MCF 10A (cell line): Measurements from ENCODE around the gene JPH3. TPM values are rescaled to one million over a fixed set of nuclear protein-coding genes. Genes with fewer than 3 reads are reported as not detected.

Experiments
- BruUV-seq: library from RNA; stranded (reverse); fragments of 400-500 nt; replicated peaks from 2 replicates; lab custom pipeline; 2021; lab: Mats Ljungman, UMichigan
- CTCF ChIA-PET: fragments of 300-600 bp; sonication (Branson Sonifier 250); formaldehyde crosslinking; extraction: SDS; loops from one replicate; lab custom pipeline; 2021; ENCODE audit warnings: antibody characterized with exemption, inconsistent platforms; lab: Yijun Ruan, JAX
- POLR2A ChIA-PET: fragments of 300-600, 350-650 bp; sonication (Branson Sonifier 250); formaldehyde crosslinking; extraction: SDS; loops from one replicate; lab custom pipeline; 2020; ENCODE audit warnings: antibody characterized with exemption, inconsistent platforms; lab: Yijun Ruan, JAX
- DNase-seq: peaks from one replicate; pipeline ENCODE4 v3.0.0-alpha.2; 2018; ENCODE audit not compliant: unreplicated experiment
- H3K27ac Mint-ChIP-seq: one replicate; pipeline ENCODE4 v1.8.0; 2022; ENCODE audit warnings: mild to moderate bottlenecking, low read depth, mixed read lengths; ENCODE audit not compliant: unreplicated experiment
- H3K27me3 Mint-ChIP-seq: one replicate; pipeline ENCODE4 v1.8.0; 2022; ENCODE audit warnings: mixed read lengths; ENCODE audit not compliant: insufficient read depth, unreplicated experiment
- H3K36me3 Mint-ChIP-seq: one replicate; pipeline ENCODE4 v1.8.0; 2022; ENCODE audit warnings: mild to moderate bottlenecking, moderate library complexity, mixed read lengths; ENCODE audit not compliant: insufficient read depth, unreplicated experiment
- H3K4me1 Mint-ChIP-seq: one replicate; pipeline ENCODE4 v1.8.0; 2022; ENCODE audit warnings: mixed read lengths; ENCODE audit not compliant: insufficient read depth, unreplicated experiment
- H3K4me3 Mint-ChIP-seq: one replicate; pipeline ENCODE4 v1.8.0; 2022; ENCODE audit warnings: mild to moderate bottlenecking, moderate library complexity, mixed read lengths; ENCODE audit not compliant: unreplicated experiment
- H3K9me3 Mint-ChIP-seq: one replicate; pipeline ENCODE4 v1.8.0; 2022; ENCODE audit warnings: mixed read lengths; ENCODE audit not compliant: unreplicated experiment
- intact Hi-C: fragments of 100-400 bp; cut with micrococcal nuclease; formaldehyde crosslinking; loops from 2 replicates; pipeline ENCODE4 v1.14.1; 2022
- total RNA-seq: library from RNA; stranded (reverse); gene quantifications from 2 replicates; pipeline ENCODE4 v1.2.3, GENCODE V29; 2022
- TF ChIP-seq, protein P1 (sequence below): fragments of 200-600 bp; IDR thresholded peaks from one replicate; pipeline ENCODE4 v1.8.0; 2022; ENCODE audit warnings: antibody characterized with exemption, mild to moderate bottlenecking; ENCODE audit not compliant: unreplicated experiment

JPH3 gene
- total RNA-seq, 1 experiment from 2014 or later = not detected

DNA sequence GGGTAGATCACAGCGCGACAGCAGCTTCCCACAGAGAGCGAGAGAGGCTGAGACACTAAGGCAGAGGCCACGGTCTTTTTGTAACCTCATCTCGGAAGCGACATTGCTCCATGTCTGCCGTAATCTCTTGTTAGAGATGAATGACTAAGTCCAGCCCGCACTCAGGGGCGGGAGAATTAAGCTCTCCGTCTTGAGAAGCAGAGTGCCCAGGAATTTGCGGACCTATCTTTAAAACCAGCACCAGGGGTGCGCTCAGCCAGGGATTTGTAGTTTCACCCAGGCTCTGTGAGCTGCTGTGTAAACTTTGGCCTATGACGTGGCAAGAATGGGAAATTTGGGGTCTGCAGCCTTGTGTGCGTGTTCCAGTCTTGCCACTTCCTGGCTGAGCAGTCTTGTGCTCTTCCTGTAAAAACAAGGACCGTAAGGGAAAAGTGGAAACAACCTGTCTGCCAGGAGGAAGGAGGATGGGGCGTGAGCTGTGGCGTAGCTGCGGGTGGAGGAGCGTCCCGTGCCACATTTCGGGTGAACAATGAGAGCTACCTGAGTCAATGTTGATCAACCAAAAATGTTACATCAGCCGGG lies 16.0 kb upstream of the JPH3 start:
- no TSS peak for BruUV-seq
- no peaks in the 10 kb centered on the region for H3K36me3 Mint-ChIP-seq
- no peak overlapping the region for H3K27ac Mint-ChIP-seq
- H3K4me3 Mint-ChIP-seq = no peak overlapping the region
- POLR2A ChIA-PET = no interaction called here
- CTCF ChIA-PET = interaction anchor here (0.6 to 1.2 kb wide), 2 partner anchors 49 to 195 kb away, joined by 3 to 4 read pairs; no protein-coding TSS in a partner anchor
- H3K27me3 Mint-ChIP-seq = peaks cover 25% of the 10 kb centered on the region
- intact Hi-C loops = no loop called here
- TF ChIP-seq, protein P1, sequence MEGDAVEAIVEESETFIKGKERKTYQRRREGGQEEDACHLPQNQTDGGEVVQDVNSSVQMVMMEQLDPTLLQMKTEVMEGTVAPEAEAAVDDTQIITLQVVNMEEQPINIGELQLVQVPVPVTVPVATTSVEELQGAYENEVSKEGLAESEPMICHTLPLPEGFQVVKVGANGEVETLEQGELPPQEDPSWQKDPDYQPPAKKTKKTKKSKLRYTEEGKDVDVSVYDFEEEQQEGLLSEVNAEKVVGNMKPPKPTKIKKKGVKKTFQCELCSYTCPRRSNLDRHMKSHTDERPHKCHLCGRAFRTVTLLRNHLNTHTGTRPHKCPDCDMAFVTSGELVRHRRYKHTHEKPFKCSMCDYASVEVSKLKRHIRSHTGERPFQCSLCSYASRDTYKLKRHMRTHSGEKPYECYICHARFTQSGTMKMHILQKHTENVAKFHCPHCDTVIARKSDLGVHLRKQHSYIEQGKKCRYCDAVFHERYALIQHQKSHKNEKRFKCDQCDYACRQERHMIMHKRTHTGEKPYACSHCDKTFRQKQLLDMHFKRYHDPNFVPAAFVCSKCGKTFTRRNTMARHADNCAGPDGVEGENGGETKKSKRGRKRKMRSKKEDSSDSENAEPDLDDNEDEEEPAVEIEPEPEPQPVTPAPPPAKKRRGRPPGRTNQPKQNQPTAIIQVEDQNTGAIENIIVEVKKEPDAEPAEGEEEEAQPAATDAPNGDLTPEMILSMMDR = no peak
- peaks cover 6% of the 10 kb centered on the region for H3K4me1 Mint-ChIP-seq
- H3K9me3 Mint-ChIP-seq = no peaks in the 10 kb centered on the region
- no peak for DNase-seq

DNA sequence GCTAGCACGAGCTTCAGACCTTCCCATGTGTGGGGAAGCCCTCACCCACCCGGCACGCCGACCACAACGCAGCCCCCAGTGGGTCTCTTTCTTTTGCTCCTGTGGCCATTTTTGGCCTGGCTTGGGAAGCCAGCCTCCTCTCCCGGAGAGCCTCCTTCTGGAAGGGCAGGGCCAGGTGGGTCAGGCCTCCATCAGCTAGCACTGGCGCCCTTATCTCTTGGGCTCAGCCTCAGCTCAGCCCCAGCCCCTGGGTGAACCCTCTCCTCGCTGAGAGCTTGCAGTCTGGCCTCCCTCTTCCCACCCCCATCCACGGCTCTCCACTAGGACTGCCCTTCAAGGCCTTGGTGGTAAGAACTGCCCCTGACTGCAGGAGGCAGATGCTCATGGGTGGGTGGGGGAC lies 14.7 kb upstream of the JPH3 start:
- Mint-ChIP-seq H3K36me3 (no peaks in the 10 kb centered on the region), H3K4me3 (no peak overlapping the region), H3K9me3 (no peaks in the 10 kb centered on the region), H3K4me1 (no peaks in the 10 kb centered on the region), H3K27me3 (peaks cover 38% of the 10 kb centered on the region), H3K27ac (no peak overlapping the region)
- ChIA-PET POLR2A (no interaction called here), CTCF (no interaction called here)
- no peak for DNase-seq
- TF ChIP-seq, protein P1 = no peak
- BruUV-seq = no TSS peak
- intact Hi-C loops = no loop called here

GRCh38 chr16:87592018-87592712 lies 10.1 kb upstream of the JPH3 start:
- DNase-seq = no peak
- peaks cover 43% of the 10 kb centered on the region for H3K27me3 Mint-ChIP-seq
- no peak overlapping the region for H3K4me3 Mint-ChIP-seq
- no peaks in the 10 kb centered on the region for H3K9me3 Mint-ChIP-seq
- TF ChIP-seq, protein P1 = no peak
- H3K36me3 Mint-ChIP-seq = no peaks in the 10 kb centered on the region
- no TSS peak for BruUV-seq
- ChIA-PET POLR2A (no interaction called here), CTCF (no interaction called here)
- intact Hi-C loops = no loop called here
- no peaks in the 10 kb centered on the region for H3K4me1 Mint-ChIP-seq
- H3K27ac Mint-ChIP-seq = no peak overlapping the region

- Mint-ChIP-seq H3K36me3 (no peaks in the 10 kb centered on the region), H3K4me3 (no peak overlapping the region), H3K27me3 (peaks cover 43% of the 10 kb centered on the region), H3K4me1 (no peaks in the 10 kb centered on the region), H3K9me3 (no peaks in the 10 kb centered on the region), H3K27ac (no peak overlapping the region)
- TF ChIP-seq, protein P1 = no peak
- intact Hi-C loops = no loop called here
- ChIA-PET POLR2A (interaction anchor here (2.1 kb wide), 1 partner anchor 12 kb away, joined by 8 read pairs; no protein-coding TSS in a partner anchor), CTCF (interaction anchor here (0.6 kb wide), 1 partner anchor 11 kb away, joined by 4 read pairs; no protein-coding TSS in a partner anchor)
- BruUV-seq = no TSS peak
- DNase-seq = no peak
These were observed 8.5 kb upstream of the JPH3 start for GRCh38 chr16:87593710-87594258.
